NCI-H2107 treated with DMSO at 0.1 percent for 48 hours (cell line): Measurements from ENCODE around the gene TENT4A.

Experiments
- DNase-seq: peaks from one replicate; lab custom pipeline; 2025; ENCODE audit not compliant: unreplicated experiment; lab: John Stamatoyannopoulos, UW

The TENT4A gene

DNA sequence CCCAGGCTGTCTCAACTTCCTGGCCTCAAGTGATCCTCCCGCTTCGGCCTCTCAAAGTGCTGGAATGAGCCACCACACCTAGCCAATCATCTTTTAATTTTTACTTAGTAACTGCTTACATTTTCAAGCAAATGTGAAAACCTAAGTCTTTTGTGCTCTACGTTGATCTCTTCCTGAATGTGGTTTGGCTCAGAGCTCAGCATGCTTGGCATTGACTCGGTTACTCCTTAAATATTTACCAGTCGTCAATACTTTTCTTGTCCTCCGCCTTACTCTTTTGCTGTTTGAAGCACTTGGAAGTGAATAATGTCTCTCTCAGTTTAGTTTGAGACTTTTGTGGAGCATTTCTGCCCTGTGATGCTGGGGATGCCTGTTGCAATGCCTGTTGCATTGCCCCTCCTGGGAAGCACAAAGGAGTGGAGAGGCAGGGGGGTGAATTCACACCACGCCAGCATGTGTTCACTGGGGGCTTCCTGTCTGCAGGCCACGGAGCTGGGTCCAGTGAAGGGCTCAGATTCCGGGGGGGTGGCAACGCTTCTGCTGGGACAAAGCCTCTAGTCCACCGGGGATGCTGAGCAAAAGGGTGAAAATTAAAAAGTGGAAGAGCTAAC is 13.1 kb upstream of the TENT4A start:
- no peak for DNase-seq

DNA sequence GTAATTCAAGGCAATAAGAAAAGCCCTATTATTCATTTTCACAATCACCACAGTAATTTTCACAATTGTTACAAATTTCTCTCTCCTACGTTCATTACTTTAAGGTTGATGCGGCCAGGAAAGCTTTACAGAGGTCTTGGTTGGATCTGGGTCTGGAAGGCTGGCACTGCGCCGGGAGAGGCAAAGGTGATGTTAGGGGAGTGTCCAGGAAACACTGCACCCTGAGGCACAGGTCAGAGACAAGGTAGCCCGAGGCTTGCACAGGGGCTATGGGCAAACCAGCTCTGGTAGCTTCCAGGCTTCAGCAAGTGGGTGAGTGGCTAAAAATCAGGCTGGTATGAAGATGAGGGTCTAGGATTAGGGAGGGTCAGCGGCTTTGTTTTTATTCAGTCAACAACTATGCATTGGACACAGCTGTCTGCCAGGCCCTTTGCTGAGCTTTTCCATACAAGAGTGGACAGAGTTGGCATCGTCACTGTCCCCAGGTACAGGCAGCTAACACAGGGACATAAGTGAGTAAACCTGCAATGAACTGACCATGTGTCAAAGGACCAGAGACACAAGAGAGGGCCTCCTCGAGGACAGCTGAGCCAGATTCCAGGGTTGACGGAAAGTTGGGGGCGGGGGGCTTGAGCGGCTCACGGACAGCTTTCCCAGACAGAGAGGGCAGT is 12.4 kb upstream of the TENT4A start:
- no peak for DNase-seq

DNA sequence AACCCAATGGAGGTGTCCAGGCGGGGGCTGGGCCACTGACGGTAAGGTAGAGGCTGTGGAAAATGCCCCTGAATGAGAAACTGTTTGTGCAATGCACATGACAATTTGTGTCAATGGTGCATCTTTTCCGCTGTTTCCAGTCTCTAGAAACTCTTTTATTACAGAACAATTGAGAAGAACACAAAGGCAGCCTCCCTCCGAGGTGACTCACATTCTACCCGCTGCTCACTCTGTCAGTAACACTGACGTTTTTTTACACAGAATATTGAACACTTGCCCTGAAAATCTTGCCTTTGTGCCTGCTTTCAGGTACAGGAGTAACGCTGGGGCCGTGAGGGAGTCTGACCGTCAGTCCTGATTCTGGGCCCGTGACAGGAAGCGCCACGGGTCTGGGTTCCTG is 11.7 kb upstream of the TENT4A start:
- no peak for DNase-seq

DNA sequence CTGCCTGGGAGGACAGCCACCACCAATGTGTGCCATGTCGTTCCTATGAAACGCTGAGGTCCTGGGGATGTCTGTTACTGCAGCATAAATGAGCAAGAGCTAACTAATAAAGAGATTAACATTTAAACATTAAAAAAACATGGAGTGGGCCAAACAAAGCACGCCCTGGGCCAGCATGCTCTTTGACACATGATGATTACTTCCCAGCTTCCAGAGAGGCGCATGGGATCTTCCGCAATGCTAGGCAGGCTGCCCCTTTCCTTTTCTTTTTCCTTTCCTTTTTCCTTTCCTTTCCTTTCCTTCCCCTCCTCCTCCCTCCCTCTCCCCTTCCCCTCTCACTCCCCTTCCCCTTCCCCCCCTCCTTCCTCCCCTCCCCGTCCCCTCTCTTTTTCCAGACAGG is 10.6 kb upstream of the TENT4A start:
- DNase-seq: no peak

DNA sequence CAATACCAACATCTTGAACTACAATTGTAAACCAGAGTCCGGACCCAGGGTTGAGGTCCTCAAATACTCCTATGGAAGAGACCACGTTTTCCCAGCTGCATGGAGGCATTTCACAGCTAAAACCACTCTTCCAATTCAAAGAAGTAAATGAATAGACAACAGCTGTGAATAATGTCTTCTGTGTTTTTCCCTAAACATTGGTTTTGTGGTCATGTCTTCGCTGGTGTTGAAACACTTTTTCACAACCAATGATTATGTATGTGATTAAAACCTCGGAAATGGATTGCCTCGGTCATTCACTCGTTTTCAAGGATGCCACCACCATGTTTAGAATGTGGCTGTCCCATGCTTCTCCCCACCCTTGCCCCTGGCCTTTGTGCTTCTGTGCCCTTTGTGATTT is 9.4 kb upstream of the TENT4A start:
- no peak for DNase-seq

DNA sequence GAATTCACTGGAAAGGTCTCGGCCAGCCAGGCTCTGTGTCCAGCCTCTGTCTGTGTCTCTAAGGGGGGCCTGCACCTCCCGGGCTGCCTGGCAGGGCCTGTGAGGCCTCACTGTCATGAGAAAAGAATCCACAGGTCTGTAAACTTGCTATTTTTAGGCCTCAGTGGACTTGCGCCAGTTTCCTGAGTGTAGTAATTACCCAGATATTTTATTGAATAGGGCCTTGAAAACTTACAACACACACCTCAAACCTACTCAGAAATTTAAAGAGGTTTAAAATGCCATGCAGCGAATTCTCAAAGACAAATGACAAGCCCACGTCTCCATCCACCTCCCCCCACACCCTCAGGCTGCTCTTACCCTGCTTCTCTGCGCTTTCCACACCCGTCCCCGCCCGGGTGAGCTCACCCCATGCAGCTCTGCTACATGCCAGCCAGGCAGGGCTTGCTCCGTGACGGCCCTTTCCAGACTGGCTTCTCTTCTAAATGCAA is 8.8 kb upstream of the TENT4A start:
- DNase-seq: no peak

DNA sequence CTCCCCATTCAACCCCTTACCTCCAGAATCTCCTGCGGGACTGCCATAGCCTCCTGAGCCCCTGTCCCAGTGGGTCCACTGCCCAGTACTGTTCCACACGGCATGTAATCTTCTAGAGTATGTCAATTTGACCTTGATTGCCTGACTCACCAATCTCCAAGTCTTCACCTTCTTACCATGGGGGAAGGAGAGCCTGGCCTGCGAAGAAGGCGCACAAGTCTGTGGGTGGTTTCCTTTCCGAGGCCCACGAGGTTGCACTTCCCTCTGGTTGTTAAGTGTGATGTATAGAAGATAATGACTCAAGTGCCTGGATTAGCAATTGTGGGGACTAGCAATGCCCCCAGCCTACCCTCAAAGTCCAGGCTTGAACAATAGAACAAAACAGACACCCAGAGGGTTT is 8.1 kb upstream of the TENT4A start:
- DNase-seq: no peak

DNA sequence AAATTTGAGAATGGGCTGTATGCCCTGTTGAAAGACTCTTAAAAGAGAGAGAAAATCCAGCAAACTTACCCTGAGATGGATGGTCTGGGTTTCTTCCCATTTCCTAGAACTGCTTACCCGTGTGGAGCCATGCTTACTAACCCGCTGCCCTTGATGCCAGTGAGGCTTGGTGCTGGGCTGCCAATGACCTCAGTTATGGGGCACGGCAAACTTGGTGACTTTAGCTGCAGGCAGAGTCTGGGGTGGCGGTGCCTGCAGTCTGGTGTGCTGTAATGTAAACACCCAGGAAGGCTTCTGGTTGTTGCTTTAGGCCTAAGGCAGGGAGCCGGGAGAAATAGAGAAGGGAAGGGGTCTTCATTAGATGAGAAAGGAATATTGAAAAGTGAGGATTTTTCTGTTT is 7.3 kb upstream of the TENT4A start:
- DNase-seq: no peak

DNA sequence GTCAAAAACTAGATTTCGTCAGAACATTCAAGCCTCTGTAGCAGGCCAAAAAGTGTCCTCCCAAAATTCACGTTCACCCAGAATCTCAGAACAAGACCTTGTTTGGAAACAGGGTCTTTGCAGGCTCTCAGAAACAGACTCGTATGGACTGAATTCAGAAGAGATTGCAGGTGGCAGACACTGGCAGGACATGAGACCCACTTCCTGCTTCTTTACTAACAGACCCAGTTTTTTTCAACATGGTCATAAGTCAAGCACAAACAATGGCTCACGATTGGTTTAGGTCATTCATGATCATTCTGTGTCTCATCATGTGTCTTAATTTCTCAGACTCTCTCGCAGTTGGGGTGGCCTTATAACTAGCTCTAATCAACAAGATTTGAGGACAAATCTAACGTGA is 5.4 kb upstream of the TENT4A start:
- no peak for DNase-seq

DNA sequence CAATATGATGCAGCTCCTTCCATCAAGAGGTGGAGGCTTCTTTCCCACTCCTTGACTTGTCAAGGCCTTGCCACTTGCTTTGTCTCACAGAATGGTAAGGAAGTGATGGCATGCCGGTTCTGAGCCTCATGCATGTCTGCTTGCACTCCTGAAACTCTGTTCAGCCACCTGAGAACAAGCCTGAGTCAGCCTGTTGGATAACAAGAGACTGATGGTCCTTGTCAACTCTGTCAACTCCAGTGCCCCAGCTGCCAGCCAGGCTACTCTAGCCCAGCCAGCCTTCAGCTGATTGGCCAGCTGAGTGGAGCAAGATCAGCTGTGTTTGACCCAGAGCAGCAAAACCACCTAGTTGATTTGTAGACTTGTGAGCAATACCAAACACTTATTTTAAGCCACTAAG is 4.4 kb upstream of the TENT4A start:
- DNase-seq: no peak

DNA sequence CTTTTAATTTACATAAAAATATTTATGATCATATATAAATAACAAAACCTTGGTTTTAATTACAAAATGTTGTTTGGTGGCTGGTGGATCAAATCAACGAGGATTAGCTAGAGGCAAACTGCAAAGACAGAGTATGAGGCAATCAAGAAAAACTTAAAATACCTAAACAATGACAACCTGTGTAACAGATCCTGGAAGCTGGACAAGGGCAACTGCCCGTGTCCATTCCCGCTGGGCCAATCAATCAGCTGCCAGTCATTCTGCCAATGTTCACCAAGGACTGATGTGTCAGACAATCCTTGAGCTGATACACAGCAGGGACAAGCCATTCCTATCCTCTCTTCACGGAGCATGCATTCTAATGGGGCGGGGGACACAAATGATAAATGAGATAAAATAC is 3.2 kb upstream of the TENT4A start:
- no peak for DNase-seq

DNA sequence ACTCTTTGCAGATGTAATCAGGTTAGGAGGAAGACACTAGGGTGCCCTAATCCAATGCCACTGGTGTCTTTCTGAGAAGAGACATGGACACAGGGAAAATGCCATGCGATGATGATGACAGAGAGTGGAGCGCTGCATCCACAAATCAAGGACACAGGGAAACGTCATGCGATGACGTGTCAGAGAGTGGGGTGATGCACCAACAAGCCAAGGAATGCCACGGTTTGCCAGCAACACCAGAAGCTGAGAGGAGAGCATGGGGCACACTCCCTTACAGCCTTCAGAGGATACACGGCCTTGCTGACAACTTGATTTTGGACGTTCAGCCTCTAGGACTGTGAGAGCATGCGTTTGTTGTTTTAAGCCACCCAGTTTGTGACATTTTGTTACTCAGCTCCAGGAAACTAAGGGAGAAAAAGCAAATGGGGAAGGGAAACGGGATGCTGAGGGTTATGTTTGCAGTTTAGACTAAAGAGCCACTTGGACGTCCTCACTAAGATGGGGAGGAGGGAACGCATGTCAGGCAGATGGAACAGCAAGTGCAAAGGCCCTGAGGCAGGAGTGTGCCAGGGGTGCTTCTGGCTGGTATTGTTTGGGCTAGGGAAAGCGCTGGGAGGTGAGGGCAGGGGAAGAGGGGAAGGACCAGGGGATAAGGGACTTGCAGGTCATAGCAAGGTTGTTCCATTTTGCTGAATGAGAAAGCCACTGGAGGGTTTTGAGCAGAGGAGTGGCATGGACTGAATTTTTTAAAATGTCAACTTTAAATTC is 2.5 kb upstream of the TENT4A start:
- DNase-seq: no peak

DNA sequence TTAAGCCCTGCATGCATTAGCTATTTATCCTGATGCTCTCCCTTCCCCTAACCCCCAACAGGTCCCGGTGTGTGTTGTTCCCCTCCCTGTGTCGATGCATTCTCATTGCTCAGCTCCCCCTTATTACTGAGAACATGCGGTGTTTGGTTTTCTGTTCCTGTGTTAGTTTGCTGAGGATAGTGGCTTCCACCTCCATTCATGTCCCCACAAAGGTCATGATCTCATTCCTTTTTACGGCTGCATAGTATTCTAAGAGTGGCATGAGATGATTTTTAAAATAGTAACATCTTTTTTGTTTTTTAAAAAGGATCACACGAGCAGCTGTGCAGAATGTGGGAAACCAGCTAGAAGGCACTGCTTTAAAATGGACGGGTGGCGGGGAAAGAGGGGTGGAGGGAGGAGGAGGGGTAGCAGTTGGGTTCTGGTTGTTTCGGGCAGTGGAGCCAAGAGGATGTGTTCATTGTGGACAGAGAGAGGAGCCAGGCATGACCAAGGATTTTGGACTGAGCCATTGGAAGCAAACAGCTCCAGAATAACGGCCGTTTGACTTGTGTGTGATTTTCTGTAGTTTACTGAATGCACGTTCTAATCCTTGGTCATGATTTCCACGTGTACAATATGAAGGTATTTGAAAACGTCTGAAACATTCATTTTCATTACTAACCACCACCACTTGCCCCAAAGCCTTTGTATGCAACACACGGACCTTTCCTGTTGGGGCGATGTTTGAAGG is 1.7 kb upstream of the TENT4A start:
- no peak for DNase-seq

DNA sequence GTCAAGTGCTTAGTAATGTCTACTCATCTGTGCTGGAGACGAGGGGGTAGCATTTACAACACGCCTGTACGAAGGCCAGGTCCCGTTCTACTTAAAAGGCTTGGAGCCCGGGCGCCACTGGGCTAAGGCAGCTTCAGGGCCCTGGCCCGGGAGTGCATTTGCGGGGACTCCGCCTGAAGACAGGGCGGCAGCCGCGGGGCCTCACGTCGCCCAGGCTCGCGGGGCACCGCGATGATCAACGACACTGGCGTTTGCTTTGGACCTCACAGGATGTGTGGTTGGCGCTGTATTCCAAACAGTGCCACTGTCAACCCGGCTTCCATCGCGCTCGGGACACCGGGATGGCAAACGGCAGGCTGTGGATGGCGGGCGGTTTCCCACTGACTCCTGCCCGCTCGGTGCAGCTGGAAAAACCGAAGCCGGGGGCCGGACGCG is 1.1 kb upstream of the TENT4A start:
- DNase-seq: peak; percentile 36

DNA sequence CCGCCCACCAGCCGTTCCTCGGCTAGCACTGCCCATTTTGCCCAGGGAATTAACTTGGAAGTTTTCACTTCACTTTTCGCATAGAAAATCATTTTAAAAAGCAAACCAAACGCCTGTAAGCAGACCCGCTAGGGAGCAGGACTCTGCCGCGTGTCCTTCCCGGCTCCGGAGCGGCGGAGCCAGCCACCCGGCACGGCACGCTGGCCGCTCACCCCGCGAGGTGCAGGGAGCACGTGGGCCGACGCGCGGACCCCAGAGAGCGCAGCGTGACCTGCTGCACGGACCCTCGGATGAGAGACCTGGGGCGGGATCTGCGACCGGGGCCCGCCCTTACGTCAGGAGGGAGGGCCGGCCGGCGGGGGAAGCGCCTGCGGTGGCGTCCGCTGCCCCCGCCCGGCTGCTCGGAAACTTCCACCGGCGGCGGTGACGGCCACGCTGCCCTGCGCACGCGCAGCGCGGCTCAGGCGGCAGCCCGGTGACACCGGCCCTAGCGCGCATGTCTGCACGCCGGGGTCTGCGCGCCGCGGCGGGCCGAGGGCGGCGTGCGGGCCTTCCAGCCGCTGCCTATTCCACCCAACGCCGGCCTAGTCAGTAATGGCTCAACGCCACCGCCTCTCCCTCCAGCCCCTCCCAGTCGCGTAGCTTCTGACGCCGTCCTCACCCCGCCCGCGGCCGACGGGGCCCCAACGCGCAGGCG is 507 bp upstream of the TENT4A start:
- peak; percentile 93 for DNase-seq

DNA sequence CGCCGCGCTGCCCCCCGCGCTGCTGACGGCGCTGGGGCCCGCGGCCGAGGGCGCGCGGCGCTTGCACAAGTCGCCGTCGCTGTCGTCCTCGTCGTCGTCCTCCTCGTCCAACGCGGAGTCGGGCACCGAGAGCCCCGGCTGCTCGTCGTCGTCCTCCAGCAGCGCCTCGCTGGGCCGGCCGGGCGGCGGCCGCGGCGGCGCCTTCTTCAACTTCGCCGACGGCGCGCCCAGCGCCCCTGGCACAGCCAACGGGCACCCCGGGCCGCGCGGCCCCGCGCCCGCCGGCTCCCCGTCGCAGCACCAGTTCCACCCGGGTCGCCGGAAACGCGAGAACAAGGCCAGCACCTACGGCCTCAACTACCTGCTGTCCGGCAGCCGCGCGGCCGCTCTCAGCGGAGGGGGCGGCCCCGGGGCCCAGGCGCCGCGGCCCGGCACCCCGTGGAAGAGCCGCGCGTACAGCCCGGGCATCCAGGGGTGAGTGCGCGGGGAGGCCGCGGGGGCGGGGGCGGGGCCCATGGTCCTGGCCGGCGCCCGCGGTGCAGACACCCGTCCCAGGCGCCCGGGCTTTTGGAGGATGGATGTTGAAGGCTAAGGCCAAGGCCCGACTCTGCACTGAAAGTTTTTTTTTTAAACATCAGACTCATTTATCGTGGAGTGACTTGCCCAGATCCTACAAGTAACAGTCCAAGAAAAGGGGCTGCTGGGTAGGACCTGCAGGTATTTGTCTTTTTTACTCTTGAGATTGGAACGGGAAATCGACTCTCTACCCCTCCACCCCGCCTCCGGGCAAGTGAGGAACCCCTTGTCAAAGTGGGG is 1.2 kb downstream of the TENT4A start:
- no peak for DNase-seq

DNA sequence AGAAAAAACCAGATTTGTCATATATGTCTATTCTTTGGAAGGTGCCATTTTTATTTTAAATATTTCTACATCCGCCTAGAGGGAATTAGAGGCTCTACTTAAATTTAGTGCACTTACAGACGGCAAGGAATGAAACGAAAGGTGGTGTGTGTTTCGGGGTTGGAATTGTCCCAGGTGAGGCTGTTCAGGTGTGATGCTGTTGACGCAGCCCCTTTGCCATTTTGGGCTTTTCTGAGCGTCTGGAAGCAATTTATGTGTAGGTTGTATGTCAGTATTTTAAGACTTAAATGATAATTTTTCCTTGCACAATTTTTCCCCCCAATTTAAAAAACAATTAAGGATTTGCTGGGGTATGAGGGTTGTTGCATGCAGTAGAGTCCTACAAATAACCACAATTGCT is 2.0 kb downstream of the TENT4A start:
- DNase-seq: no peak

DNA sequence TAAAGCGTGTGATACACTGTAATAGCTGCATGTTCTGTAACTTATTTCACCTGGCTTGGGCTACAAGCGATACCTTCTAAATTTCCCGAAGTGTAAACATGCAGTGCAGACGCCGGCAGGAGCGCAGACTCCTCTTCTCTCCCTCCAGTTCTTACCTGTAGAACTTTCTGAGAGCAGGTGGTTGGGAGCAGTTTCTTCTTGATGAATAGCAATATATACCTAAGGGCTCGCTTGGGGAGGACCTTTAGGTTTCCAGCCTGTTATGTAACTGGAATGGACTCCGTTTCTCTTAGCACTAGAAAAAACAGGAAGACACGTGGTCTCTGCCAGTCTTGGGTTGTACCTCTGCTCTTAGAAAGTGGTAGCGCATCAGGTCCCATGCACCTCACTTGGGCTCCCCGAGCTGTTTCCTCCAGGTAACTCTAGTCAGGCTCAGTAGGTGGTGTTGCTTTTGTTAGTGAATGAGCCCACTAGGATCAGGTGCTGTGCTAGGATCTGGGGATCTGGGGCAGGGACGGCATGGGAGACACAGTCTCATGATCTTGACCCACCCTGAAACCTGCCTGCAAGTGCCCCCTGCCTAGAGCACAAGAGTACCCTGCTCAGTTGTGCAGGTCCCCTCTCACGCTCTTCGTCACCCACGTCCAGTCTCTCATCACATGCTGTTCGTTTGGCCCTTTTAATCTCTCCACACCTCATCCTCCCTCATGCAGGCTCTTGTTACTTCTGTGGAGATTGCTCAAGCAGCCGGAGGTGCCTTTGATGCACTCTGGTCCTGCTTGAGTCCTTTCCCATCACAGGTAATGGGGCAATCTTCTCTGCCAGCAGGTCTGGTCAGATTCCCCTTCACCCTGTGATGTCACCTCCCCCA is 2.8 kb downstream of the TENT4A start:
- peak; percentile 22 for DNase-seq

DNA sequence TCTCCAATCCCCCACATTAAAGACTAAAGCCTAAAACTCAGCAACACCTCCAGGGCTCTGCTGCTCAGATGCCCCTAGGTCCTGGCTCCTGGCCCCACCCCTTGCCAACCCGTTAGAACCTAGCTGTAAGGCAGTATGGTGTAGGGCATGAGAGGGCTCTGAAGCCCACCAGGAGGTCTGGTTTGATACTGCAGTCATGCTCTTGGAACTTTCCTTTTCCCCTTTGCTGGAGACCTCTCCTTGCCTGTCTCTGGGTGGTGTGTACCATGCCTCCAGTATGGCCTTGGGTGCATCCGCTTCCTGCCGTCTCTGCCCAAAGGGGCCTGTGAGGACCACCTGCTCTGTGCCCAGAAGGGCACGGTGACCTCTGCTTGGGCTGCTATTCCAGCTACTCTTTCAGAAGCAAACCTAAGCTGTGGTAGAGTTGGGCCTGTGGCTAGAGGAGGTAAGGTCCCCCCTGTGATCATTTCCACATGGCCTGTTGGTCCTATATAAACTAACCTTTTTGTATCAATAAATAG is 3.5 kb downstream of the TENT4A start:
- no peak for DNase-seq
